Ascending aorta (tissue), 2 donors: Measurements from ENCODE around the gene UBXN7. TPM values are rescaled to one million over a fixed set of nuclear protein-coding genes. Genes with fewer than 3 reads are reported as not detected.
"Not testable (repeated sequence)": the region's sequence is repeated elsewhere in the genome, so short reads cannot be mapped to it uniquely, and the experiment has no call there.

Experiments
- DNase-seq, 2 donors: peaks; one replicate each; pipeline ENCODE4 v3.0.0-alpha.2; 2019; ENCODE audit warnings: low spot score in 2 of 2
- H3K27ac ChIP-seq, 2 donors: fragments of 200-600 bp; sonication (generic); one replicate each; pipeline ENCODE4 v1.5.1; 2016 to 2017; ENCODE audit warnings: mild to moderate bottlenecking in 1 of 2
- H3K27me3 ChIP-seq: fragments of 200-600 bp; sonication (generic); one replicate; pipeline ENCODE4 v1.5.1; 2017
- H3K36me3 ChIP-seq, 2 donors: fragments of 200-600 bp; sonication (generic); one replicate each; pipeline ENCODE4 v1.5.1; 2016
- H3K4me1 ChIP-seq, 2 donors: fragments of 200-600 bp; sonication (generic); one replicate each; pipeline ENCODE4 v1.5.1; 2016 to 2017; ENCODE audit warnings: mild to moderate bottlenecking in 1 of 2
- H3K4me3 ChIP-seq, 2 donors: fragments of 200-600 bp; sonication (generic); one replicate each; pipeline ENCODE4 v1.5.1; 2016 to 2017; ENCODE audit warnings: mild to moderate bottlenecking in 1 of 2
- H3K9me3 ChIP-seq, 2 donors: fragments of 200-600 bp; sonication (generic); one replicate each; pipeline ENCODE4 v1.5.1; 2016
- intact Hi-C: fragments of 100-400 bp; cut with DNase I; formaldehyde crosslinking; loops from one replicate; pipeline ENCODE4 v1.15.1; 2023
- total RNA-seq: library from RNA; depleted of rRNA; stranded (reverse); fragments of >200 nt; gene quantifications from one replicate; pipeline ENCODE4 v1.1.0, GENCODE V29; 2016
- TF ChIP-seq, protein P1 (sequence below), 3 experiments: fragments of 200-600 bp in 2 of 3; fragments of 450-650 bp in 1 of 3; sonication (generic) in 2 of 3; IDR thresholded peaks; one replicate each; pipeline ENCODE4 v1.5.1; 2016 to 2019; ENCODE audit warnings: antibody characterized with exemption in 3 of 3, mild to moderate bottlenecking in 1 of 3, moderate library complexity in 1 of 3

UBXN7 gene
- total RNA-seq, 1 donor from 2014 or later = 7.2 TPM

DNA sequence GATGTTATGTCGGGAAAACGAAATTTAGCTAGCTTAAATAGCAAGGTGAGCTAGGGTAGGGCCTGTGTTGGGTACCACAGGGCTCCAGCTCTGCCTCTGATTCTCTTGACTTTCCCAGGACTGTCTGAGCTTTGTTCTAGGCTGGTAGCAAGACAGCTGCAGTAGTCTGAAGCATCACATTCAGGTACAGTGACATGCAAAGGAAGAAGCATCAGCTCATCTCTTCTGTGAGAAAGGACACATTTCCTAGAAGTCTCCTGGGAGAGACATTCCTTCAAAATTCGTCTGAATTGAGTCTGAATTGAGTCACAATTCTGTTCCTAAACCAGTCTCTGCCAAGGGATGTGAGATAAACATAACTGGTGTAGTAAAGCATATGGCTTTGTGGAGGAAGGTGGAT, 8.5 kb upstream of the UBXN7 start:
- Histone ChIP-seq H3K9me3 (no peaks in the 10 kb centered on the region), H3K4me1 (no peaks in the 10 kb centered on the region), H3K36me3 (no peaks in the 10 kb centered on the region), H3K27me3 (no peaks in the 10 kb centered on the region), H3K27ac (no peak overlapping the region), H3K4me3 (no peak overlapping the region)
- intact Hi-C loops = no loop called here
- TF ChIP-seq, protein P1, sequence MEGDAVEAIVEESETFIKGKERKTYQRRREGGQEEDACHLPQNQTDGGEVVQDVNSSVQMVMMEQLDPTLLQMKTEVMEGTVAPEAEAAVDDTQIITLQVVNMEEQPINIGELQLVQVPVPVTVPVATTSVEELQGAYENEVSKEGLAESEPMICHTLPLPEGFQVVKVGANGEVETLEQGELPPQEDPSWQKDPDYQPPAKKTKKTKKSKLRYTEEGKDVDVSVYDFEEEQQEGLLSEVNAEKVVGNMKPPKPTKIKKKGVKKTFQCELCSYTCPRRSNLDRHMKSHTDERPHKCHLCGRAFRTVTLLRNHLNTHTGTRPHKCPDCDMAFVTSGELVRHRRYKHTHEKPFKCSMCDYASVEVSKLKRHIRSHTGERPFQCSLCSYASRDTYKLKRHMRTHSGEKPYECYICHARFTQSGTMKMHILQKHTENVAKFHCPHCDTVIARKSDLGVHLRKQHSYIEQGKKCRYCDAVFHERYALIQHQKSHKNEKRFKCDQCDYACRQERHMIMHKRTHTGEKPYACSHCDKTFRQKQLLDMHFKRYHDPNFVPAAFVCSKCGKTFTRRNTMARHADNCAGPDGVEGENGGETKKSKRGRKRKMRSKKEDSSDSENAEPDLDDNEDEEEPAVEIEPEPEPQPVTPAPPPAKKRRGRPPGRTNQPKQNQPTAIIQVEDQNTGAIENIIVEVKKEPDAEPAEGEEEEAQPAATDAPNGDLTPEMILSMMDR (IDR thresholded peaks at IDR 0.05) = no peak
- DNase-seq = no peak

DNA sequence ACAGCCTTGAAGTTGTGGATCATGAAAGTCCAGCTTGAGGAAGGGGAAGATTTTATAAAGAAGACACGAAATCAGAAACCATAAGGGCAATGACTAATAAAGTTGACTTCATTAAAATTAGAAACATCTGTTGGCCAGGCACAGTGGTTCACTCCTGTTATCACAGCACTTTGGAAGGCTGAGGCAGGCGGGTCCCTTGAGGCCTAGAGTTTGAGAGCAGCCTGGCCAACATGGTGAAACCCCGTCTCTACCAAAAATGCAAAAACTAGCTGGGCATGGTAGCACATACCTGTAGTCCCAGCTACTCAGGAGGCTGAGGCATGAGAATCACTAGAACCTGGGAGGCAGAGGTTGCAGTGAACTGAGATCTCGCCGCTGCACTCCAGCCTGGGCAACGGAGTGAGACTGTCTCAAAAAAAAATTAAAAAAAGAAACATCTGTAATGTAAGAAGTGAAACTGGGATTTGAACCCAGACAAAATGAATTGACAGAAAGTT, 7.9 kb upstream of the UBXN7 start:
- H3K4me3 ChIP-seq = no peak overlapping the region
- no peaks in the 10 kb centered on the region for H3K36me3 ChIP-seq
- intact Hi-C loops = no loop called here
- H3K27me3 ChIP-seq = no peaks in the 10 kb centered on the region
- H3K9me3 ChIP-seq = no peaks in the 10 kb centered on the region
- DNase-seq = no peak
- TF ChIP-seq, protein P1 (IDR thresholded peaks at IDR 0.05) = no peak
- H3K27ac ChIP-seq = no peak overlapping the region
- no peaks in the 10 kb centered on the region for H3K4me1 ChIP-seq

DNA sequence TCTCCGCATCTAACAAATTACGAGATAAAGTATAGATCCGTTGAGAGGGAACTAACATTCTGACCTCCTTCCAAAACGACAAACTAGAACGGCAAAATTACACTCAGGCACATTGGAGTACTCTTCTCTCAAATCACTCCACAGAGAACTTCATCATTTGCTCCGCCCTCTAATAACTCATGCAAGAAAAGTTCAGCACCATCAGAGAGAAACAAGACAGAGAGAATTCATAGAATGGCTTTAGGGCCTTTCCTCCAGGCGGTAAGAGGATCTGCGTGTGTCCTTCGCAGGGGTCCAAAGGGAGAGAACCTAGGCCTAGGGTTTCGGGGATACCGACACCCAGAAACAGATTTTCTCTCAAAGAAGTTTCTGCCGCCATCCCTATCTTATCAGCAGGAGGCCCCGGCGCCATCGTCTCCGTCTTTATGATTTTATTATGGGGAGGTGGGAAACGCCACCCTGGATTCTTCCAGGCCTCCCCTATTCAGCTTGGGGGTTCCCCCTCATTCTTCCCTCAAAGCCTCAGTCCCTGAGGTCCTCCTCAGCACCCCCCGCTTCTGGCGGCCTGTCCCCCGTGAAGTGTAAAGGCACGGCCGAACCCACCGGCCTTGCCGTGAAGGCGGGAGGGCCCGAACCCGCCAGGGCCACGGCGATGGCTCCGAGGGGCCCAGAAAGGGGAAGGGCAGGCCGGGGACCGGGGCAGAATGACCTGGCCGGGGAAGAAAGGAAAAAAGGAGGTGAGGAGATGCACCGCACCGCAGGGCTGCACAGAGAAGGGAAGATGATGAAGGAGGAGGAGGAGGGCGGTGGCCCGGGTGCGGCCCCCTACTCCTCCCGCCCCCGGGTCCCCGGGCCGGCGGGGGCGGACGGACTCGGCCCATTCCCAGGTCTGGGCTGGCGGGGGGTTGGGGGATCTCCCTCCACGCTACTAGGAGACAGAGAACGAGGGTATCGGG, 768 bp downstream of the UBXN7 start:
- Histone ChIP-seq H3K9me3 (no peaks in the 10 kb centered on the region), H3K36me3 (peaks cover 0 to 2% of the 10 kb centered on the region in 2 donors), H3K4me1 (peaks cover 0 to 6% of the 10 kb centered on the region in 2 donors), H3K4me3 (peak overlapping the region; percentile 87 to 96), H3K27ac (peak overlapping the region; percentile 87 to 96), H3K27me3 (no peaks in the 10 kb centered on the region)
- TF ChIP-seq, protein P1 (IDR thresholded peaks at IDR 0.05) = no peak
- peak in 1 of 2 donors; percentile 65 for DNase-seq
- intact Hi-C loops = loop anchor here (1.0 to 5.0 kb wide), 4 partner anchors 72 to 144 kb away; partner anchors contain the start of genes DYNLT2B, FBXO45, PCYT1A and RNF168

DNA sequence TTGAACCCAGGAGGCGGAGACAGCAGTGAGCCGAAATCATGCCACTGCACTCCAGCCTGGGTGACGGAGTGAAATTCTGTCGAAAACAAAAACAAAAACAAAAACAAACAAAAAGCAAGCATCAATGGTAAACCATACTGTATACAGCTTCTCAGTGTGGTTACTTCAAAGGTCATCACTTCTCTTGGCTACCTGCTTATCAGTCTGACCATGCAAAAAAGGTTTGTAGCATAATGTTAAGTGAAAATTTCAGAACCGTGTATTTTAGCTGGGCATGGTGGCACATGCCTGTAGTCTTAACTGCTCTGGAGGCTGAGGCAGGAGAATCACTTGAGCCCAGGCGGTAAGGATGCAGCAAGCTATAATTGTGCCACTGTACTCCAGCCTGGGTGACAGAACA, 4.2 kb downstream of the UBXN7 start:
- H3K9me3 ChIP-seq = no peaks in the 10 kb centered on the region
- intact Hi-C loops = no loop called here
- peak in 1 of 2 donors; percentile 18 for DNase-seq
- H3K4me1 ChIP-seq = peaks cover 0 to 6% of the 10 kb centered on the region in 2 donors
- H3K36me3 ChIP-seq = peaks cover 0 to 2% of the 10 kb centered on the region in 2 donors
- no peaks in the 10 kb centered on the region for H3K27me3 ChIP-seq
- TF ChIP-seq, protein P1 (IDR thresholded peaks at IDR 0.05) = no peak
- no peak overlapping the region for H3K27ac ChIP-seq
- H3K4me3 ChIP-seq = no peak overlapping the region

DNA sequence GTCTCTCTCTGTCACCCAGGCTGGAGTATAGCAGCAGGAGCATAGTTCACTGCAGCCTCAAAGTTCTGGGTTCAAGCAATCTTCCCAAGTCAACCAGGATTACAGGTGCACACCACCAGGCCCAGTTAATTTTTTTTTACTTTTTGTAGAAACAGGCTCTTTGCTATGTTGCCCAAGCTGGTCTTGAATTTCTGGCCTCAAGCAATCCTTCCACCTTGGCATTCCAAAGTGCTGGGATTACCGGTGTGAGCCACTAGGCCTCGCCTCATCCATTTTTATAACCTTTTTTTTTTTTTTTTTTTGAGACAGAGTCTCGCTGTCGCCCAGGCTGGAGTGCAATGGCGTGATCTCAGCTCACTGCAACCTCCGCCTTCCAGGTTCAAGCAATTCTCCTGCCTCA, 7.8 kb downstream of the UBXN7 start:
- H3K4me1 ChIP-seq, H3K4me3 ChIP-seq, H3K36me3 ChIP-seq, DNase-seq, H3K27me3 ChIP-seq, intact Hi-C loops, H3K27ac ChIP-seq, H3K9me3 ChIP-seq: not testable (repeated sequence)
